Neutrophil (primary cell): ENCODE data around the gene CYFIP2.

Experiments
- H3K27ac ChIP-seq: fragments of 200-600 bp; sonication (generic); 2 replicates; pipeline ENCODE4 v1.5.1; 2016; ENCODE audit warnings: mild to moderate bottlenecking, moderate library complexity
- H3K27me3 ChIP-seq: fragments of 200-600 bp; sonication (generic); 2 replicates; pipeline ENCODE4 v1.6.0; 2016; ENCODE audit warnings: mild to moderate bottlenecking
- H3K36me3 ChIP-seq: fragments of 200-600 bp; sonication (generic); 2 replicates; pipeline ENCODE4 v1.5.1; 2017
- H3K4me1 ChIP-seq, 2 experiments: fragments of 200-600 bp in 1 of 2; sonication (generic) in 1 of 2; 1 replicate in 1 of 2; 2 replicates in 1 of 2; pipeline versions ENCODE4 v1.5.1 to v1.6.1; 2013 to 2016; ENCODE audit warnings: low read depth in 1 of 2, low read length in 1 of 2, mild to moderate bottlenecking in 1 of 2, moderate library complexity in 1 of 2; ENCODE audit not compliant: control insufficient read depth in 1 of 2, insufficient read depth in 1 of 2
- H3K4me3 ChIP-seq, 2 experiments: fragments of 200-600 bp in 1 of 2; sonication (generic) in 1 of 2; 1 replicate in 1 of 2; 2 replicates in 1 of 2; pipeline ENCODE4 v1.5.1; 2013 to 2016; ENCODE audit warnings: low read depth in 1 of 2, low read length in 1 of 2, mild to moderate bottlenecking in 1 of 2, moderate library complexity in 1 of 2
- H3K9me3 ChIP-seq: fragments of 200-600 bp; sonication (generic); 2 replicates; pipeline ENCODE4 v1.5.1; 2016
- TF ChIP-seq, protein P1 (sequence below): fragments of 200-600 bp; sonication (generic); IDR thresholded peaks from 2 replicates; pipeline ENCODE4 v1.5.1; 2016; ENCODE audit warnings: antibody characterized with exemption

CYFIP2 gene

DNA sequence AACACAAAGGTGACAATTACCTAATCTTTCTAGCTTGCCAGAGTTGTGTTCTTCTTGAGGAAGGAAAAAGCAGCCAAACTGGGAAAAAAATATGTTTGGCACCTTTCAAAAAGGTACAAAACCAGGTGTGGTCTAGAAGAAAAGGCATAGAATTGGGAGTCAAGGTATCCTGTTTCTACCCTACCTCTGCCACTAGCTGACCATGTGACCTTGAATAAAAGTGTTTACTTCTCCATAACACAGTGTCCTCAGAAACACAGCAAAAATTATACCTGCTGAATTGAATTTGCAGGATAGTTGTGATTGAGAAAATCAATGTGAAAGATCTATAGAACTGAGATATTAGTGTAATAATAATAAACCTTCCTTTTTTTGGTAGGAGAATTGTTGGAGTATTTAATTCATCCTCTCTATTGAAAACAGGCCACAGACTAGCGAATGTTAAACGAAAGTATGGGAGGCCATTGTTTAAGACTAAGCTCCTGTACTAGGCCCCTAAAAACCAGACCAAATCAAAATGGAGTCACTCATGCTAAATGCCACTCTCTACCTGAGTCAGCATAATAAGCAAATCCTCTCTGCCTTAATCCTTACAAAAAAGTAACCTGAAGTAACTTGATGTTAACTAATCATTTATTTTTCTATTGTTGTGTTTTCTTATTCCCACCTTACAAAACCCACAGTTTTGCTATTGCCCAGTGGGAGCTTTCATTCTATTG is 12.6 kb downstream of the CYFIP2 start:
- no peaks in the 10 kb centered on the region for H3K27me3 ChIP-seq
- H3K4me1 ChIP-seq, result peaks cover 94 to 99% of the 10 kb centered on the region in 2 experiments
- H3K27ac ChIP-seq, result peak overlapping the region; percentile 96
- TF ChIP-seq, protein P1, sequence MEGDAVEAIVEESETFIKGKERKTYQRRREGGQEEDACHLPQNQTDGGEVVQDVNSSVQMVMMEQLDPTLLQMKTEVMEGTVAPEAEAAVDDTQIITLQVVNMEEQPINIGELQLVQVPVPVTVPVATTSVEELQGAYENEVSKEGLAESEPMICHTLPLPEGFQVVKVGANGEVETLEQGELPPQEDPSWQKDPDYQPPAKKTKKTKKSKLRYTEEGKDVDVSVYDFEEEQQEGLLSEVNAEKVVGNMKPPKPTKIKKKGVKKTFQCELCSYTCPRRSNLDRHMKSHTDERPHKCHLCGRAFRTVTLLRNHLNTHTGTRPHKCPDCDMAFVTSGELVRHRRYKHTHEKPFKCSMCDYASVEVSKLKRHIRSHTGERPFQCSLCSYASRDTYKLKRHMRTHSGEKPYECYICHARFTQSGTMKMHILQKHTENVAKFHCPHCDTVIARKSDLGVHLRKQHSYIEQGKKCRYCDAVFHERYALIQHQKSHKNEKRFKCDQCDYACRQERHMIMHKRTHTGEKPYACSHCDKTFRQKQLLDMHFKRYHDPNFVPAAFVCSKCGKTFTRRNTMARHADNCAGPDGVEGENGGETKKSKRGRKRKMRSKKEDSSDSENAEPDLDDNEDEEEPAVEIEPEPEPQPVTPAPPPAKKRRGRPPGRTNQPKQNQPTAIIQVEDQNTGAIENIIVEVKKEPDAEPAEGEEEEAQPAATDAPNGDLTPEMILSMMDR, result no peak
- no peaks in the 10 kb centered on the region for H3K36me3 ChIP-seq
- no peaks in the 10 kb centered on the region for H3K9me3 ChIP-seq
- peak overlapping the region in 1 of 2 experiments; percentile 2 for H3K4me3 ChIP-seq

DNA sequence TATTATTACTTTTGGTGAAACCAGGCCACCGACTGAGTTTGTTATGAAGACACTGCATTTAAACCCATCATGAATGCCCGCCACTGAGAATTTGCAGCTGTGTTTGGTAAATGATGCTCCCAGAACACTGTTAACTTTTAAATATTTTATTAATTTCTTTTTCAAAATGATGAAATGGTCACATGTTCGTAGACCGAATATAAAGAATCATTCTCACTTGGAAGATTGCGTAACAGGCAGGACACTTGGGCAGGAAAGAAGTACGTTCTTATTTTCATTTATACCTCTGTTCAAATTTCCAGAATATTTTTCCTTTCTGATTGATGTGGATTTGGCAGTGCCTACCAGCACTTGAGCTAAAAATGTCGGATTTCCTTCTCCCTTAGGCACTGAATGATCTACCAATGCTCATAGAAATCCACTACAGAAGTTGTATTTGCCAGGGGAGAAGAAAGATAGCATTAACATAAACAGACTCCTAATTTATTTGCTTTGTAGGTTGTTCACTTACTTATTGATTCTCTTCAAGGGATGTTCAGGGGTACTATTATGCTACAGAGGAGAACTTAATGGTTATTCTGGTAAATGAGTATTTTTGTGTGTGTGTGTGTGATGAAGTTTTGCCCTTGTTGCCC is 13.8 kb downstream of the CYFIP2 start:
- Histone ChIP-seq H3K27ac (peak overlapping the region; percentile 96), H3K9me3 (no peaks in the 10 kb centered on the region), H3K36me3 (peaks cover 1% of the 10 kb centered on the region), H3K4me1 (peaks cover 94 to 99% of the 10 kb centered on the region in 2 experiments), H3K27me3 (no peaks in the 10 kb centered on the region), H3K4me3 (peak overlapping the region in 1 of 2 experiments; percentile 11)
- TF ChIP-seq, protein P1, result no peak

DNA sequence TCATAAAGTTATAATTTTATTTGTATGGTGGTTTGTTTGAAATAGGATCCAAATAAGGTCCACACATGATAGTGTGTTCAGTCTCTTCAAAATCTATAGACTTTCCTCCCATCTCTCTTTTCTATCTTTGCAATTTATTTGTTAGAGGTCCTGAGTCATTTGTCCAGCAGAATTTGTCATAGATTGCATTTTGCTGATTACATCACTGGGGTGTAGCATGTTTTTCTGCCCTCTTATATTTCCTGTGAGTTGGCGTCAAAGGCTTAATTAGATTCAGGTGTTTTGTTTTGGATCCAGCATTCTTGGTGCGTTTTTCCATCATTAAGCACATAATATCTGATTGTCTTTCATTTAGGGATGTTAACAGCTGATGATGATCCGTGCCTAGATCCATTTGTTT is 15.0 kb downstream of the CYFIP2 start:
- TF ChIP-seq, protein P1, result no peak
- H3K27ac ChIP-seq, result peak overlapping the region; percentile 96
- H3K36me3 ChIP-seq, result peaks cover 13% of the 10 kb centered on the region
- peak overlapping the region in 1 of 2 experiments; percentile 0 for H3K4me3 ChIP-seq
- H3K27me3 ChIP-seq, result no peaks in the 10 kb centered on the region
- peaks cover 86 to 93% of the 10 kb centered on the region in 2 experiments for H3K4me1 ChIP-seq
- no peaks in the 10 kb centered on the region for H3K9me3 ChIP-seq

DNA sequence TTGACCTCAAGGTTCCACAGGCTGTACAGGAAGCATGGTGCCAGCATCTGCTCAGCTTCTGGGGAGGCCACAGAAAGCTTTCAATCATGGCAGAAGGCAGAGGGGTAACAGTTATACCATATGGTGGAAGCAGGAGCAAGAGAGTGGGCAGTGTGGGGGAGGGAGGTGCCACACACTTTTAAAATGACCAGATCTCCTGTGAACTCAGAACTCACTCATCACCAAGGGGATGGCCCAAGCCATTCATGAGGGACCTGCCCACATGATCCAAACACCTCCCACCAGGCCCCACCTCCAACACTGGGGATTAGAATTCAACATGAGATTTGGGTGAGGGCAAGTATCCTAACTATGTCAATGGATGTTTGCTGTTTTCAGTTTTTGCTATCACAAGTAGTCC is 16.2 kb downstream of the CYFIP2 start:
- H3K4me1 ChIP-seq, result peaks cover 78 to 82% of the 10 kb centered on the region in 2 experiments
- H3K36me3 ChIP-seq, result peaks cover 22% of the 10 kb centered on the region
- no peaks in the 10 kb centered on the region for H3K9me3 ChIP-seq
- TF ChIP-seq, protein P1, result no peak
- H3K27me3 ChIP-seq, result no peaks in the 10 kb centered on the region
- no peak overlapping the region for H3K4me3 ChIP-seq
- H3K27ac ChIP-seq, result peak overlapping the region; percentile 96

DNA sequence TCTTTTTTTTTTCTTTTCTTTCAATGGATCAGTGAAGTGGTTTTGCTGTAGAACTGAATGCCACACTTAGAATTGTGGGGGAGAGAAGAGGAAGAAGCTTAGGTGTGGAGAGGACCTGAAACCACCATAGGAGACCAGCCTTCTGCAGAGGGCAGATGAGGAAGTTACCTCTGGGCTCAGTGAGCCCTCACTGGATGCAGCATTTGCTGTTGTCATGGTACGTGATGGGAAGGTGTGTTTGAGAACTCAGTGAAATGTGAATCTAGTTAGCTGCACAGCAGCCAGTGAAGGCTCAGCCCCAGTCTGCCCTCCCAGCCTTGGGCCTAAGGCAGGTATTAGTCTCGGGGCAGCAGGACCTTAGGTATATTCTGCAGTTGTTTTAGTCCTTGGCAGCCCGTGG is 17.5 kb downstream of the CYFIP2 start:
- H3K4me1 ChIP-seq, result peaks cover 67 to 69% of the 10 kb centered on the region in 2 experiments

More for the DNA sequence above, 17.5 kb downstream of the CYFIP2 start:
- H3K36me3 ChIP-seq, result peaks cover 35% of the 10 kb centered on the region
- H3K9me3 ChIP-seq, result no peaks in the 10 kb centered on the region
- TF ChIP-seq, protein P1, result no peak
- peak overlapping the region; percentile 96 for H3K27ac ChIP-seq
- H3K4me3 ChIP-seq, result peak overlapping the region; percentile 18 to 28
- no peaks in the 10 kb centered on the region for H3K27me3 ChIP-seq
